HepG2 (cell line): ENCODE results near the gene MYADML2. TPM values are rescaled to one million over a fixed set of nuclear protein-coding genes. Genes with fewer than 3 reads are reported as not detected.

Source experiments
- ATAC-seq: fragments of 200-7000 bp; cut with Tn5 transposase; 3 replicates; pipeline ENCODE4 v1.9.1; 2020; ENCODE audit warnings: mild to moderate bottlenecking, moderate library complexity
- BruUV-seq: library from RNA; stranded (reverse); fragments of 400-500 nt; replicated peaks from 2 replicates; lab custom pipeline; 2021; lab: Mats Ljungman, UMichigan
- CTCF ChIA-PET: fragments of 300-600 bp; formaldehyde crosslinking; extraction: SDS; loops from one replicate; lab custom pipeline; 2021; ENCODE audit warnings: low total read pairs, inconsistent platforms, low intra/inter-chr PET ratio; lab: Yijun Ruan, JAX
- POLR2A ChIA-PET: fragments of 350-600 bp; sonication (Branson Sonifier 250); formaldehyde crosslinking; loops from one replicate; lab custom pipeline; 2020; ENCODE audit warnings: antibody characterized with exemption, inconsistent platforms; lab: Yijun Ruan, JAX
- DNase-seq: peaks from one replicate; pipeline ENCODE4 v3.0.0-alpha.2; 2015; ENCODE audit warnings: low spot score
- FAIRE-seq: peaks from 3 replicates; lab custom pipeline; 2011; peaks lifted over from hg19 to GRCh38; lab: Jason Lieb, UNC
- H2AFZ ChIP-seq: one replicate; pipeline ENCODE4 v1.6.1; 2011; ENCODE audit warnings: low read length, inconsistent platforms
- H3K27ac ChIP-seq: fragments of 300-600 bp; 3 replicates; pipeline ENCODE4 v1.8.0; 2011; ENCODE audit warnings: mixed run types, mild to moderate bottlenecking, mixed read lengths, low read length, inconsistent platforms; ENCODE audit not compliant: insufficient read depth; ENCODE audit errors: extremely low read length
- H3K27me3 ChIP-seq, 2 experiments: fragments of 200-600 bp in 1 of 2; 2 replicates in 1 of 2; 3 replicates in 1 of 2; pipeline versions ENCODE4 v1.6.0 to v1.8.0; 2011; ENCODE audit warnings: low read length in 2 of 2, mild to moderate bottlenecking in 2 of 2, moderate library complexity in 2 of 2, inconsistent platforms in 1 of 2; ENCODE audit not compliant: insufficient read depth in 2 of 2, control insufficient read depth in 1 of 2
- H3K36me3 ChIP-seq, 2 experiments: fragments of 200-600 bp in 1 of 2; replicated peaks in 1 of 2; 2 replicates in 1 of 2; 3 replicates in 1 of 2; pipeline versions ENCODE4 v1.5.1 to v1.8.0; 2011; ENCODE audit warnings: low read length in 2 of 2, inconsistent platforms in 1 of 2; ENCODE audit not compliant: insufficient read depth in 2 of 2, control insufficient read depth in 1 of 2
- H3K4me1 ChIP-seq: 2 replicates; pipeline ENCODE4 v1.5.1; 2012; ENCODE audit warnings: low read length, inconsistent platforms; ENCODE audit not compliant: insufficient read depth
- H3K4me2 ChIP-seq: 2 replicates; pipeline ENCODE4 v1.6.0; 2011; ENCODE audit warnings: low read depth, low read length, inconsistent platforms
- H3K4me3 ChIP-seq, 3 experiments: fragments of 200-600 bp in 1 of 3; sonication (generic), shearing (Covaris generic) in 1 of 3; replicated peaks in 1 of 3; 2 replicates each; pipeline ENCODE4 v1.5.1; 2011 to 2016; ENCODE audit warnings: low read length in 3 of 3, inconsistent platforms in 2 of 3, low read depth in 2 of 3, mild to moderate bottlenecking in 2 of 3, control low read depth in 1 of 3, mixed read lengths in 1 of 3; ENCODE audit not compliant: insufficient read depth in 1 of 3
- H3K79me2 ChIP-seq: one replicate; pipeline ENCODE4 v1.6.1; 2011; ENCODE audit warnings: low read length, inconsistent platforms; ENCODE audit not compliant: insufficient read depth
- H3K9ac ChIP-seq: 2 replicates; pipeline ENCODE4 v1.6.0; 2011; ENCODE audit warnings: mild to moderate bottlenecking, low read depth, low read length, inconsistent platforms; ENCODE audit not compliant: insufficient read depth
- H3K9me3 ChIP-seq: 2 replicates; pipeline ENCODE4 v1.5.1; 2012; ENCODE audit warnings: mild to moderate bottlenecking, low read length
- H4K20me1 ChIP-seq: 2 replicates; pipeline ENCODE4 v1.6.0; 2011; ENCODE audit warnings: inconsistent platforms, mild to moderate bottlenecking, low read length, moderate library complexity; ENCODE audit not compliant: insufficient read depth
- AGO2 ChIP-seq: fragments of 200-400 bp; formaldehyde crosslinking; optimal IDR thresholded peaks from 2 replicates; pipeline ENCODE3; 2017; ENCODE audit warnings: mild to moderate bottlenecking, low read depth, low read length, moderate library complexity
- ARNT2 ChIP-seq: sonication (generic); formaldehyde crosslinking; IDR thresholded peaks from 2 replicates; pipeline ENCODE4 v1.8.0; 2022; ENCODE audit warnings: mild to moderate bottlenecking, low read depth, missing genetic modification reagents, moderate library complexity
- ARNTL ChIP-seq: sonication (generic); formaldehyde crosslinking; IDR thresholded peaks from 2 replicates; pipeline ENCODE4 v1.4.0; 2020; ENCODE audit warnings: mild to moderate bottlenecking, missing genetic modification reagents
- ATF7-NPFF ChIP-seq: sonication (generic); formaldehyde crosslinking; IDR thresholded peaks from 2 replicates; pipeline ENCODE4 v1.8.1; 2023; ENCODE audit warnings: mild to moderate bottlenecking, low read depth, missing genetic modification reagents, moderate library complexity
- CERS6 ChIP-seq: sonication (generic); formaldehyde crosslinking; IDR thresholded peaks from 2 replicates; pipeline ENCODE4 v1.5.0; 2020; ENCODE audit warnings: missing genetic modification reagents
- CHCHD3 ChIP-seq: sonication (generic); formaldehyde crosslinking; IDR thresholded peaks from 2 replicates; pipeline ENCODE4 v1.8.0; 2022; ENCODE audit warnings: mild to moderate bottlenecking, missing genetic modification reagents, moderate library complexity
- GFI1 ChIP-seq: sonication (generic); formaldehyde crosslinking; IDR thresholded peaks from 2 replicates; pipeline ENCODE4 v1.5.0; 2020; ENCODE audit warnings: missing genetic modification reagents, mild to moderate bottlenecking, borderline replicate concordance
- HOXA7 ChIP-seq: sonication (generic); formaldehyde crosslinking; IDR thresholded peaks from 2 replicates; pipeline ENCODE4 v1.8.1; 2022; ENCODE audit warnings: mild to moderate bottlenecking, missing genetic modification reagents, moderate library complexity
- IRF9 ChIP-seq: sonication (generic); formaldehyde crosslinking; IDR thresholded peaks from 2 replicates; pipeline ENCODE4 v1.8.0; 2022; ENCODE audit warnings: missing genetic modification reagents, mild to moderate bottlenecking, borderline replicate concordance
- MAFK ChIP-seq, 2 experiments: IDR thresholded peaks in 1 of 2; conservative IDR thresholded peaks in 1 of 2; 2 replicates each; pipeline ENCODE4 v1.6.1; 2011; ENCODE audit warnings: improper control_type of control experiment in 2 of 2, low read length in 2 of 2
- MATR3 ChIP-seq: sonication (generic); formaldehyde crosslinking; IDR thresholded peaks from 2 replicates; pipeline ENCODE4 v1.4.0; 2020; ENCODE audit warnings: missing genetic modification reagents
- MTA3 ChIP-seq: sonication (generic); formaldehyde crosslinking; IDR thresholded peaks from 2 replicates; pipeline ENCODE4 v1.4.0; 2020; ENCODE audit warnings: missing genetic modification reagents
- POLR2A ChIP-seq, 2 experiments: IDR thresholded peaks; 2 replicates each; pipeline ENCODE4 v1.6.1; 2011; ENCODE audit warnings: low read depth in 2 of 2, low read length in 2 of 2, mild to moderate bottlenecking in 1 of 2, moderate library complexity in 1 of 2; ENCODE audit not compliant: insufficient read depth in 1 of 2
- POLR2AphosphoS5 ChIP-seq: IDR thresholded peaks from 2 replicates; pipeline ENCODE4 v1.6.1; 2012; ENCODE audit warnings: low read depth, low read length
- POLR2G ChIP-seq: fragments of 200-400 bp; formaldehyde crosslinking; IDR thresholded peaks from 2 replicates; pipeline ENCODE4 v1.6.1; 2018; ENCODE audit warnings: mild to moderate bottlenecking, low read depth, low read length, moderate library complexity
- RXRB ChIP-seq: IDR thresholded peaks from 2 replicates; pipeline ENCODE4 v1.6.1; 2016; ENCODE audit warnings: borderline replicate concordance, missing genetic modification reagents, missing compliant biosample characterization
- SOX6 ChIP-seq, 2 experiments: fragments of 450-650 bp in 1 of 2; sonication (generic) in 1 of 2; formaldehyde crosslinking in 1 of 2; IDR thresholded peaks; 2 replicates each; pipeline versions ENCODE4 v1.4.0 to v1.6.1; 2017 to 2020; ENCODE audit warnings: antibody characterized with exemption in 1 of 2, mild to moderate bottlenecking in 1 of 2, missing genetic modification reagents in 1 of 2
- ZMYM3 ChIP-seq: sonication (generic); formaldehyde crosslinking; IDR thresholded peaks from 2 replicates; pipeline ENCODE4 v1.5.1; 2020; ENCODE audit warnings: mild to moderate bottlenecking, missing genetic modification reagents
- ZNF10 ChIP-seq: sonication (generic); formaldehyde crosslinking; IDR thresholded peaks from 2 replicates; pipeline ENCODE4 v1.4.0; 2020; ENCODE audit warnings: mild to moderate bottlenecking, low read depth, missing genetic modification reagents, borderline replicate concordance
- ZNF343 ChIP-seq: sonication (generic); formaldehyde crosslinking; IDR thresholded peaks from 2 replicates; pipeline ENCODE4 v1.4.0; 2020; ENCODE audit warnings: mild to moderate bottlenecking, missing genetic modification reagents
- ZNF414 ChIP-seq: sonication (generic); formaldehyde crosslinking; IDR thresholded peaks from 2 replicates; pipeline ENCODE4 v1.5.0; 2020; ENCODE audit warnings: missing genetic modification reagents
- ZNF713 ChIP-seq: sonication (generic); formaldehyde crosslinking; IDR thresholded peaks from 2 replicates; pipeline ENCODE4 v1.4.0; 2020; ENCODE audit warnings: mild to moderate bottlenecking, missing genetic modification reagents
- WGBS: methylation state at CpG from one replicate; pipeline ENCODE4 v1.1.6; 2017; ENCODE audit warnings: low lambda C conversion rate; 5-methylcytosine and 5-hydroxymethylcytosine counted together
- in situ Hi-C: cut with HindIII; loops from 2 replicates; pipeline ENCODE4 v1.10.0; 2017; ENCODE audit warnings: low pct_unique_long_range_greater_than_20kb; ENCODE audit not compliant: extremely low pct_ligation_motif_present
- intact Hi-C: fragments of 100-400 bp; cut with micrococcal nuclease; formaldehyde crosslinking; loops from one replicate; pipeline ENCODE4 v1.10.0; 2022; ENCODE audit not compliant: unreplicated experiment
- polyA plus RNA-seq, 8 experiments: library from polyadenylated mRNA; depleted of rRNA in 3 of 8; stranded (reverse) in 7 of 8; unstranded in 1 of 8; fragments of >200 nt; fragmentation: Illumina TruSeq in 4 of 8; extraction: Trizol in 4 of 8; gene quantifications; 2 replicates each; pipeline versions ENCODE4 v1.2.1 to v1.2.3, GENCODE V29; 2011 to 2016; ENCODE audit warnings: low read depth in 4 of 8, missing spikeins in 1 of 8, mixed read lengths in 1 of 8; ENCODE audit not compliant: insufficient read depth in 1 of 8
- total RNA-seq, 5 experiments: library from RNA; depleted of rRNA; stranded (reverse); fragments of >200 nt; fragmentation: Illumina TruSeq; extraction: Trizol; gene quantifications; 2 replicates each; pipeline ENCODE4 v1.2.3, GENCODE V29; 2016; ENCODE audit warnings: low read depth in 1 of 5

The MYADML2 gene
- total and polyA plus RNA-seq, 2 of the 13 experiments (the other 11 are each of a cell fraction or from before 2014, with no cell fraction given), result not detected

- FAIRE-seq, result peak; percentile 34
- no peak for TF ChIP-seq ZNF713 (CRISPR knock-in tag)
- TF ChIP-seq POLR2AphosphoS5, result peak; percentile 24; the same call in 1 of the 2 replicates
- TF ChIP-seq IRF9 (CRISPR knock-in tag), result no peak
- TF ChIP-seq ZNF10 (CRISPR knock-in tag), result no peak
- no peak for TF ChIP-seq HOXA7 (CRISPR knock-in tag)
- no peak for TF ChIP-seq ARNTL (CRISPR knock-in tag)
- TF ChIP-seq ARNT2 (CRISPR knock-in tag), result 0 out of 2 replicates have a peak, but pooled peaks have one; percentile 43
- peak; percentile 49 for TF ChIP-seq POLR2G
- peak in 1 of 2 experiments; percentile 57; a peak in 2 of 4 replicates for TF ChIP-seq POLR2A (IDR thresholded peaks at IDR 0.05; ENCODE audit: insufficient read depth in 1 of 2, low read depth in 2 of 2, low read length in 2 of 2)
- no peak for TF ChIP-seq MTA3 (CRISPR knock-in tag)
- no peak for TF ChIP-seq MATR3 (CRISPR knock-in tag)
- TF ChIP-seq SOX6 (IDR thresholded peaks at IDR 0.05), result no peak
- TF ChIP-seq SOX6 (CRISPR knock-in tag; IDR thresholded peaks at IDR 0.05), result 0 out of 2 replicates have a peak, but pooled peaks have one; percentile 8
- no peak for TF ChIP-seq RXRB (CRISPR knock-in tag)
- TF ChIP-seq ZNF343 (CRISPR knock-in tag), result 0 out of 2 replicates have a peak, but pooled peaks have one; percentile 12
- no peak for TF ChIP-seq ZNF414 (CRISPR knock-in tag)
- peak; percentile 42; the same call in 1 of the 2 replicates for TF ChIP-seq CHCHD3 (CRISPR knock-in tag)
- 0 out of 2 replicates have a peak, but pooled peaks have one; percentile 22 for TF ChIP-seq ATF7-NPFF
- no peak for TF ChIP-seq MAFK (conservative IDR thresholded peaks at IDR 0.05 in 1 of 2, IDR thresholded peaks at IDR 0.05 in 1 of 2; ENCODE audit: low read length in 2 of 2)
- peak; percentile 92 for TF ChIP-seq AGO2
- no peak for TF ChIP-seq GFI1
- no peak for TF ChIP-seq ZMYM3 (CRISPR knock-in tag)
- no peak for TF ChIP-seq CERS6 (CRISPR knock-in tag)
Measured at GRCh38 chr17:81900181-81900820, 46.7 kb downstream of the MYADML2 start.

More at GRCh38 chr17:81900181-81900820, 46.7 kb downstream of the MYADML2 start:
- BruUV-seq, result no TSS peak
- 94% methylated on average over 12 of the region's 18 CpGs for WGBS
- Histone ChIP-seq H2AFZ (no peak overlapping the region), H4K20me1 (peaks cover 5% of the 10 kb centered on the region; the same call in 1 of the 2 replicates), H3K79me2 (no peaks in the 10 kb centered on the region), H3K36me3 (peaks cover 22 to 44% of the 10 kb centered on the region in 2 experiments), H3K9me3 (no peaks in the 10 kb centered on the region), H3K4me1 (peaks cover 16% of the 10 kb centered on the region), H3K27ac (peak overlapping the region; percentile 6), H3K9ac (no peak overlapping the region), H3K27me3 (no peaks in the 10 kb centered on the region), H3K4me3 (no peak overlapping the region), H3K4me2 (no peak overlapping the region)
- intact Hi-C loops (no loop called here), in situ Hi-C loops (no loop called here)
- peak; percentile 3 for ATAC-seq
- POLR2A ChIA-PET, result interaction anchor here (2.8 kb wide), 1 partner anchor 10 kb away, joined by 16 read pairs; the partner anchor contains the start of gene PCYT2
- CTCF ChIA-PET, result no interaction called here
- DNase-seq, result no peak
